RWPE2 (cell line): ENCODE data around the gene PILRA.
"Not testable (repeated sequence)": the region's sequence is repeated elsewhere in the genome, so short reads cannot be mapped to it uniquely, and the experiment has no call there.

Experiments
- ATAC-seq: fragments of 200-7000 bp; cut with Tn5 transposase; 3 replicates; pipeline ENCODE4 v1.9.1; 2021; ENCODE audit warnings: low read depth
- DNase-seq: peaks from one replicate; pipeline ENCODE4 v3.0.0-alpha.2; 2020; ENCODE audit warnings: low spot score
- H3K27ac ChIP-seq: fragments of 450-650 bp; 2 replicates; pipeline ENCODE4 v1.5.1; 2017; ENCODE audit warnings: mild to moderate bottlenecking; ENCODE audit not compliant: poor library complexity, severe bottlenecking
- H3K27me3 ChIP-seq: fragments of 250-450 bp; sonication (Bioruptor Pico); 2 replicates; pipeline ENCODE4 v1.5.1; 2021; ENCODE audit warnings: mild to moderate bottlenecking, moderate library complexity; ENCODE audit not compliant: insufficient read depth, poor library complexity, severe bottlenecking
- H3K36me3 ChIP-seq: fragments of 250-450 bp; sonication (Bioruptor Pico); 2 replicates; pipeline ENCODE4 v1.5.1; 2020; ENCODE audit warnings: low read depth, mild to moderate bottlenecking, moderate library complexity
- H3K4me1 ChIP-seq: fragments of 250-450 bp; sonication (Bioruptor Pico); 2 replicates; pipeline ENCODE4 v1.5.1; 2021; ENCODE audit warnings: mild to moderate bottlenecking, moderate library complexity; ENCODE audit not compliant: insufficient read depth, poor library complexity, severe bottlenecking
- H3K4me3 ChIP-seq: fragments of 250-450 bp; sonication (Bioruptor Pico); 2 replicates; pipeline ENCODE4 v1.5.1; 2021; ENCODE audit warnings: mild to moderate bottlenecking, moderate library complexity; ENCODE audit not compliant: severe bottlenecking
- H3K9me3 ChIP-seq: fragments of 250-450 bp; sonication (Bioruptor Pico); 2 replicates; pipeline ENCODE4 v1.5.1; 2021; ENCODE audit warnings: mild to moderate bottlenecking, moderate library complexity; ENCODE audit not compliant: severe bottlenecking
- TF ChIP-seq, protein P1 (sequence below): fragments of 450-650 bp; IDR thresholded peaks from one replicate; pipeline ENCODE4 v1.5.1; 2017; ENCODE audit warnings: mild to moderate bottlenecking, moderate library complexity; ENCODE audit not compliant: poor library complexity, severe bottlenecking

Gene PILRA

GRCh38 chr7:100358857-100359212 lies 14.5 kb upstream of the PILRA start:
- H3K4me1 ChIP-seq = no peaks in the 10 kb centered on the region
- peak; percentile 19 for DNase-seq
- no peak overlapping the region for H3K4me3 ChIP-seq
- H3K27ac ChIP-seq = no peak overlapping the region
- ATAC-seq = no peak
- H3K36me3 ChIP-seq = peaks cover 79% of the 10 kb centered on the region
- TF ChIP-seq, protein P1, sequence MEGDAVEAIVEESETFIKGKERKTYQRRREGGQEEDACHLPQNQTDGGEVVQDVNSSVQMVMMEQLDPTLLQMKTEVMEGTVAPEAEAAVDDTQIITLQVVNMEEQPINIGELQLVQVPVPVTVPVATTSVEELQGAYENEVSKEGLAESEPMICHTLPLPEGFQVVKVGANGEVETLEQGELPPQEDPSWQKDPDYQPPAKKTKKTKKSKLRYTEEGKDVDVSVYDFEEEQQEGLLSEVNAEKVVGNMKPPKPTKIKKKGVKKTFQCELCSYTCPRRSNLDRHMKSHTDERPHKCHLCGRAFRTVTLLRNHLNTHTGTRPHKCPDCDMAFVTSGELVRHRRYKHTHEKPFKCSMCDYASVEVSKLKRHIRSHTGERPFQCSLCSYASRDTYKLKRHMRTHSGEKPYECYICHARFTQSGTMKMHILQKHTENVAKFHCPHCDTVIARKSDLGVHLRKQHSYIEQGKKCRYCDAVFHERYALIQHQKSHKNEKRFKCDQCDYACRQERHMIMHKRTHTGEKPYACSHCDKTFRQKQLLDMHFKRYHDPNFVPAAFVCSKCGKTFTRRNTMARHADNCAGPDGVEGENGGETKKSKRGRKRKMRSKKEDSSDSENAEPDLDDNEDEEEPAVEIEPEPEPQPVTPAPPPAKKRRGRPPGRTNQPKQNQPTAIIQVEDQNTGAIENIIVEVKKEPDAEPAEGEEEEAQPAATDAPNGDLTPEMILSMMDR = no peak
- H3K27me3 ChIP-seq = no peaks in the 10 kb centered on the region
- no peaks in the 10 kb centered on the region for H3K9me3 ChIP-seq

DNA sequence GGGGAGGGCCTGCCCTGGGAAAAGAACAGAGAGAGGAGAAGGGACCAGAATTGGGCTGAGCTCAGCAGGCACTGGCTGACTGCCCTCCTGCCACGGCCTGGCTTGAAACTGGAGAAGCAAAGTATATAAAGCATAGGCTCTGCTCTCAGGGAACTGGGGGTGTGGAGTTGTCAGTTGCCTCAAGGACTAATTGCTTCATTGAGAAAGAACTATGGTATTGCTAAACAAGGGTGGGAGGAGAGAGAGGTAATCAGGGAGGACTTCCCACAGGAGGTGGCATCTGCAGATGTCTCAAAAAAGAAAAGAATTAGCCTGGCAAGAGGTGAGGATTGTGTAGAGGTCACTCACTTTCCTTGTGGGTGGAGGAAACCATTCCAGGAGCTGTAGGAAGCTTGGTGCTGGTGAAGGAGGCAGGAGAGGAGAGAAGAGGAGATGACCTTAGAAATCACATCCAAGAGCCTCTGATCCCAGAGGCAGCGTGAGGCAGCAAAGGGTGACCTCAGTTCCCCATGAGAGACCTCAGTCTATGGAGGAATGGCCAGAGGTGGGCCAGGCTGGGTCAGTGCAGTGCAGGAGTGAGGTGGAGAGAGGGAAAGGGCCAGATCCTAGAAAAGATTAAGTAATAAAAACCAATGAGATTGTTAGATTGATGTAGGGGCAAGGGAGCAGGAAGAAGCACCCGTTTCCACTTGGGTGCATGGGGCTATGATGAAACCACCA lies 13.0 kb upstream of the PILRA start:
- Histone ChIP-seq H3K4me3 (no peak overlapping the region), H3K27ac (no peak overlapping the region), H3K36me3 (peaks cover 66% of the 10 kb centered on the region), H3K9me3 (no peaks in the 10 kb centered on the region), H3K27me3 (no peaks in the 10 kb centered on the region), H3K4me1 (no peaks in the 10 kb centered on the region)
- DNase-seq = no peak
- TF ChIP-seq, protein P1 = no peak
- no peak for ATAC-seq

- TF ChIP-seq, protein P1 = no peak
- H3K27ac ChIP-seq = no peak overlapping the region
- H3K4me3 ChIP-seq = no peak overlapping the region
- no peaks in the 10 kb centered on the region for H3K27me3 ChIP-seq
- ATAC-seq (no peak), DNase-seq (no peak)
- no peaks in the 10 kb centered on the region for H3K9me3 ChIP-seq
- peaks cover 47% of the 10 kb centered on the region for H3K36me3 ChIP-seq
- no peaks in the 10 kb centered on the region for H3K4me1 ChIP-seq
These were observed 10.2 kb upstream of the PILRA start for GRCh38 chr7:100363098-100363497.

DNA sequence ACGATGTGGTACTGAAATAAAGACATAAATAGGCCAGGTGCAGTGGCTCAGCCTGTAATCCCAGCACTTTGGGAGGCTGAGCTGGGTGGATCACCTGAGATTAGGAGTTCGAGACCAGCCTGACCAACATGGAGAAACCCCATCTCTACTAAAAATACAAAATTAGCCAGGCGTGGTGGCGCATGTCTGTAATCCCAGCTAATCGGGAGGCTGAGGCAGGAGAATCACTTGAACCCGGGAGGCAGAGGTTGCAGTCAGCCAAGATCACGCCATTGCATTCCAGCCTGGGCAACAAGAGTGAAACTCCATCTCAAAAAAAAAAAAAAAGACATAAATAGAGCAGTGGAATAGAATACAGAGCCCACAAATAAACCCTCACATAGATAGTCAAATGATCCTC lies 9.5 kb upstream of the PILRA start:
- H3K4me3 ChIP-seq, DNase-seq, H3K27ac ChIP-seq, H3K4me1 ChIP-seq, ATAC-seq, H3K27me3 ChIP-seq, H3K9me3 ChIP-seq: not testable (repeated sequence)
- peaks cover 41% of the 10 kb centered on the region for H3K36me3 ChIP-seq

DNA sequence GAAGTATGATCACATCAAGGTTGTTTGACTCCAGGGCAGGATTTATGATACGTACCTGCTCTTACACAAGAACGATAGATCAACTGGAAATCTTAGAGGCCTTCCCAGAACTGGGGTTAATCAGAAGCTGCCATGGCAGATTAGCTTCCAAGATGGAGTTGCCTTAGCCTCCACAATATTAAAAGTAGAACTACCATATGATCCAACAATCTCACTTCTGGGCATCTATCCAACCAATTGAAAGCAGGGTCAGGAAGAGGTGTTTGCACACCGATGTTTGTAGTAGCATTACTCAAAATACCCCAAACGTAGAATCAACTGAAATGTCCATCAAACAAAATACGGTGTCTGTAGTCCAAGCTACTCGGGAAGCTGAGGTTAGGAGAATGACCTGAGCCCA lies 8.8 kb upstream of the PILRA start:
- Histone ChIP-seq H3K4me1 (no peaks in the 10 kb centered on the region), H3K36me3 (peaks cover 34% of the 10 kb centered on the region), H3K27ac (no peak overlapping the region), H3K9me3 (no peaks in the 10 kb centered on the region), H3K4me3 (no peak overlapping the region), H3K27me3 (no peaks in the 10 kb centered on the region)
- TF ChIP-seq, protein P1 = no peak
- DNase-seq = no peak
- no peak for ATAC-seq

GRCh38 chr7:100365998-100366367 lies 7.3 kb upstream of the PILRA start:
- H3K36me3 ChIP-seq = peaks cover 19% of the 10 kb centered on the region
- not testable (repeated sequence) for H3K9me3 ChIP-seq, DNase-seq, ATAC-seq, H3K4me3 ChIP-seq, H3K27ac ChIP-seq, H3K27me3 ChIP-seq, H3K4me1 ChIP-seq
